Right ventricle myocardium inferior (tissue), 1 donor: Measurements from ENCODE around the gene OGG1. TPM values are rescaled to one million over a fixed set of nuclear protein-coding genes. Genes with fewer than 3 reads are reported as not detected.

ENCODE experiments used
- ATAC-seq: fragments of 200-7000 bp; cut with Tn5 transposase; one replicate; pipeline ENCODE4 v1.9.1; 2020; ENCODE audit warnings: mild to moderate bottlenecking, moderate library complexity
- DNase-seq: peaks from one replicate; pipeline ENCODE4 v3.0.0; 2021; ENCODE audit errors: missing footprints
- intact Hi-C: fragments of 100-400 bp; cut with DNase I; formaldehyde crosslinking; loops from one replicate; pipeline ENCODE4 v1.11.0; 2022
- long read RNA-seq: library from polyadenylated mRNA; unstranded; transcript quantifications from one replicate; pipeline ENCODE4 v2.0.0, GENCODE V29; 2021
- total RNA-seq: library from RNA; stranded (reverse); fragmentation: NEBNext Ultra II Directional; extraction: Animal tissue kit (Norgen Biotek cat#: 25700); gene quantifications from one replicate; pipeline ENCODE4 v1.2.1, GENCODE V29; 2021
- donor health status: DM: no; HTN: yes; CAD: no; lungs with severe emphysema.

Gene OGG1
- 10.5 TPM for total RNA-seq
- long read RNA-seq, partial matches to known transcripts, result 0 of 2 reads
- long read RNA-seq, other reads (novel, unspliced or antisense), result 0 of 2 reads

GRCh38 chr3:9749645-9750555 is at the start of gene OGG1:
TSS of gene OGG1 (plus strand) at chr3:9749952. CDS start at chr3:9750287, 335 bp downstream.
- DNase-seq (peak; percentile 98), ATAC-seq (peak; percentile 98)
- intact Hi-C loops, result loop anchor here (2.0 to 5.0 kb wide), 2 partner anchors 43 to 103 kb away; partner anchors contain the start of genes ARPC4, MTMR14 and TADA3

GRCh38 chr3:9700536-9700935 is 49.2 kb upstream of the OGG1 start:
- DNase-seq (no peak), ATAC-seq (no peak)
- intact Hi-C loops, result no loop called here

- DNase-seq, result no peak
- no peak for ATAC-seq
- intact Hi-C loops, result no loop called here
Observed at GRCh38 chr3:9701006-9701405, 48.7 kb upstream of the OGG1 start.

GRCh38 chr3:9701711-9702110 is 48.0 kb upstream of the OGG1 start:
- ATAC-seq (no peak), DNase-seq (no peak)
- intact Hi-C loops, result no loop called here

GRCh38 chr3:9703240-9703639 is 46.5 kb upstream of the OGG1 start:
- ATAC-seq (no peak), DNase-seq (no peak)
- intact Hi-C loops, result no loop called here

GRCh38 chr3:9703736-9704346 is 45.9 kb upstream of the OGG1 start, which contains the start of gene CPNE9:
TSS of gene CPNE9 (plus strand) at chr3:9703833. CDS start at chr3:9703997, 164 bp downstream.
- DNase-seq (no peak), ATAC-seq (no peak)
- intact Hi-C loops, result no loop called here

GRCh38 chr3:9704347-9705322 is 45.1 kb upstream of the OGG1 start:
- intact Hi-C loops, result no loop called here
- no peak for DNase-seq
- ATAC-seq, result peak; percentile 49

GRCh38 chr3:9710174-9710739 is 39.5 kb upstream of the OGG1 start:
- intact Hi-C loops, result no loop called here
- ATAC-seq, result no peak

GRCh38 chr3:9712415-9712814 is 37.3 kb upstream of the OGG1 start:
- no peak for DNase-seq
- ATAC-seq, result no peak
- intact Hi-C loops, result no loop called here

More at GRCh38 chr3:9710174-9710739, 39.5 kb upstream of the OGG1 start:
- DNase-seq, result no peak

- DNase-seq (no peak), ATAC-seq (no peak)
- intact Hi-C loops, result no loop called here
Observed at GRCh38 chr3:9713142-9713541, 36.6 kb upstream of the OGG1 start.

GRCh38 chr3:9715136-9715535 is 34.6 kb upstream of the OGG1 start:
- intact Hi-C loops, result no loop called here
- no peak for DNase-seq
- no peak for ATAC-seq

- intact Hi-C loops, result no loop called here
- ATAC-seq, result peak; percentile 95
- peak; percentile 77 for DNase-seq
Observed at GRCh38 chr3:9715764-9716437, 33.9 kb upstream of the OGG1 start.

GRCh38 chr3:9716801-9717555 is 32.8 kb upstream of the OGG1 start:
- DNase-seq (no peak), ATAC-seq (no peak)
- intact Hi-C loops, result no loop called here

GRCh38 chr3:9717563-9717962 is 32.2 kb upstream of the OGG1 start:
- intact Hi-C loops, result no loop called here
- DNase-seq (no peak), ATAC-seq (no peak)

GRCh38 chr3:9718118-9718517 is 31.6 kb upstream of the OGG1 start:
- intact Hi-C loops, result no loop called here
- DNase-seq (no peak), ATAC-seq (no peak)

- intact Hi-C loops, result no loop called here
- ATAC-seq (no peak), DNase-seq (no peak)
Observed at GRCh38 chr3:9721015-9721699, 28.6 kb upstream of the OGG1 start.

- ATAC-seq, result no peak
- DNase-seq, result no peak
- intact Hi-C loops, result no loop called here
Observed at GRCh38 chr3:9721700-9722060, 28.1 kb upstream of the OGG1 start.
